ENCODE results near the gene BLTP3B.

The BLTP3B gene

GRCh38 chr12:100159391-100160104 lies 16.9 kb upstream of the BLTP3B start:
- DNase-seq (ENCODE audit: low read depth in 2 of 2): no peak

- DNase-seq (ENCODE audit: low read depth in 2 of 2): no peak
These were observed 15.9 kb upstream of the BLTP3B start for GRCh38 chr12:100158535-100158934.

- no peak for DNase-seq (ENCODE audit: low read depth in 2 of 2)
These were observed 14.8 kb upstream of the BLTP3B start for GRCh38 chr12:100157427-100157821.

- no peak for DNase-seq (ENCODE audit: low read depth in 2 of 2)
These were observed 14.2 kb upstream of the BLTP3B start for GRCh38 chr12:100156731-100157426.

GRCh38 chr12:100154474-100155247 lies 12.0 kb upstream of the BLTP3B start:
- peak; percentile 20 to 64 for DNase-seq (ENCODE audit: low read depth in 2 of 2)

GRCh38 chr12:100153131-100153530 lies 10.5 kb upstream of the BLTP3B start:
- DNase-seq (ENCODE audit: low read depth in 2 of 2): no peak

- DNase-seq (ENCODE audit: low read depth in 2 of 2): no peak
These were observed 9.1 kb upstream of the BLTP3B start for GRCh38 chr12:100151769-100152168.

- DNase-seq (ENCODE audit: low read depth in 2 of 2): no peak
These were observed 3.6 kb upstream of the BLTP3B start for GRCh38 chr12:100146252-100146651.

GRCh38 chr12:100145643-100146042 lies 3.0 kb upstream of the BLTP3B start:
- DNase-seq (ENCODE audit: low read depth in 2 of 2): no peak

- DNase-seq (ENCODE audit: low read depth in 2 of 2): peak in 1 of 2 donors; percentile 10
These were observed 450 bp downstream of the BLTP3B start for GRCh38 chr12:100141998-100142850.

- no peak for DNase-seq (ENCODE audit: low read depth in 2 of 2)
These were observed 1.0 kb downstream of the BLTP3B start for GRCh38 chr12:100141666-100141997.

GRCh38 chr12:100138803-100139098 lies 3.9 kb downstream of the BLTP3B start:
- DNase-seq (ENCODE audit: low read depth in 2 of 2): no peak

GRCh38 chr12:100138048-100138802 lies 4.4 kb downstream of the BLTP3B start:
- no peak for DNase-seq (ENCODE audit: low read depth in 2 of 2)

GRCh38 chr12:100133200-100133599 lies 9.5 kb downstream of the BLTP3B start:
- DNase-seq (ENCODE audit: low read depth in 2 of 2): no peak

- no peak for DNase-seq (ENCODE audit: low read depth in 2 of 2)
These were observed 14.2 kb downstream of the BLTP3B start for GRCh38 chr12:100128512-100128908.

GRCh38 chr12:100127766-100128511 lies 14.7 kb downstream of the BLTP3B start:
- no peak for DNase-seq (ENCODE audit: low read depth in 2 of 2)

- DNase-seq (ENCODE audit: low read depth in 2 of 2): no peak
These were observed 19.2 kb downstream of the BLTP3B start for GRCh38 chr12:100123316-100124095.

- no peak for DNase-seq (ENCODE audit: low read depth in 2 of 2)
These were observed 22.3 kb downstream of the BLTP3B start for GRCh38 chr12:100120355-100120754.

GRCh38 chr12:100115291-100115690 lies 27.4 kb downstream of the BLTP3B start:
- no peak for DNase-seq (ENCODE audit: low read depth in 2 of 2)

GRCh38 chr12:100114574-100114973 lies 28.1 kb downstream of the BLTP3B start:
- no peak for DNase-seq (ENCODE audit: low read depth in 2 of 2)

Data from stimulated activated CD4-positive, alpha-beta T cell treated with anti-CD3 and anti-CD28 coated beads, Interleukin-1b, Interleukin-23, amount 100 ng/mL, for 1 hour (primary cell).